Gastrocnemius medialis (tissue), 4 donors: ENCODE data around the gene NUDCD3. TPM values are rescaled to one million over a fixed set of nuclear protein-coding genes. Genes with fewer than 3 reads are reported as not detected.
A peak's percentile ranks its signal among the peaks of the same experiment; 100 is the strongest.

Source experiments
- ATAC-seq, 2 donors: fragments of 150-250 bp; one replicate each; pipeline ENCODE4 v1.9.1; 2016
- DNase-seq, 2 donors: peaks; one replicate each; pipeline ENCODE4 v3.0.0-alpha.2; 2019
- H3K27ac ChIP-seq, 4 donors: fragments of 200-600 bp; sonication (generic); 1 replicate in 1 of 4; 2 replicates in 3 of 4; pipeline ENCODE4 v1.5.1; 2016 to 2018; ENCODE audit warnings: mild to moderate bottlenecking in 2 of 4, moderate library complexity in 1 of 4
- H3K27me3 ChIP-seq, 3 donors: fragments of 200-600 bp; sonication (generic) in 2 of 3; 1 replicate in 1 of 3; 2 replicates in 2 of 3; pipeline versions ENCODE4 v1.5.1 to v1.6.0; 2016 to 2019; ENCODE audit warnings: mild to moderate bottlenecking in 1 of 3, moderate library complexity in 1 of 3
- H3K36me3 ChIP-seq, 2 donors: fragments of 200-600 bp; sonication (generic) in 1 of 2; one replicate each; pipeline ENCODE4 v1.5.1; 2017 to 2018
- H3K4me1 ChIP-seq, 2 donors: fragments of 200-600 bp; sonication (generic) in 1 of 2; one replicate each; pipeline ENCODE4 v1.5.1; 2016 to 2017; ENCODE audit warnings: mild to moderate bottlenecking in 2 of 2
- H3K4me3 ChIP-seq, 4 donors: fragments of 200-600 bp; sonication (generic) in 3 of 4; 1 replicate in 1 of 4; 2 replicates in 3 of 4; pipeline ENCODE4 v1.5.1; 2016 to 2019; ENCODE audit warnings: mild to moderate bottlenecking in 2 of 4
- H3K9me3 ChIP-seq, 3 donors: fragments of 200-600 bp; sonication (generic) in 2 of 3; 1 replicate in 1 of 3; 2 replicates in 2 of 3; pipeline ENCODE4 v1.5.1; 2016 to 2019
- POLR2A ChIP-seq, 2 donors: fragments of 450-650 bp; IDR thresholded peaks; one replicate each; pipeline ENCODE4 v1.6.1; 2017; ENCODE audit warnings: antibody characterized with exemption in 2 of 2, mild to moderate bottlenecking in 2 of 2, moderate library complexity in 2 of 2
- in situ Hi-C, 4 donors: fragments of 200-750 bp; cut with MboI; loops; one replicate each; pipeline versions ENCODE4 v1.15.0 to v1.8.0; 2017; ENCODE audit warnings: low sequenced_read_pairs in 4 of 4
- intact Hi-C: fragments of 100-400 bp; cut with DNase I; formaldehyde crosslinking; loops from one replicate; pipeline ENCODE4 v1.15.1; 2023; ENCODE audit warnings: low total_unique reads
- total RNA-seq, 4 donors: library from RNA; depleted of rRNA; stranded (reverse); fragments of >200 nt; gene quantifications; one replicate each; pipeline versions ENCODE4 v1.1.0 to v1.2.3, GENCODE V29; 2016
- TF ChIP-seq, protein P1 (sequence below), 5 experiments: fragments of 450-650 bp in 3 of 5; fragments of 200-600 bp in 2 of 5; sonication (generic) in 2 of 5; IDR thresholded peaks in 4 of 5; conservative IDR thresholded peaks in 1 of 5; 1 replicate in 4 of 5; 2 replicates in 1 of 5; pipeline ENCODE4 v1.5.1; 2016 to 2019; ENCODE audit warnings: antibody characterized with exemption in 5 of 5, mild to moderate bottlenecking in 3 of 5, moderate library complexity in 3 of 5

The NUDCD3 gene
- total RNA-seq, 4 donors from 2014 or later: 76.2 to 93.4 (median 77.0) TPM

DNA sequence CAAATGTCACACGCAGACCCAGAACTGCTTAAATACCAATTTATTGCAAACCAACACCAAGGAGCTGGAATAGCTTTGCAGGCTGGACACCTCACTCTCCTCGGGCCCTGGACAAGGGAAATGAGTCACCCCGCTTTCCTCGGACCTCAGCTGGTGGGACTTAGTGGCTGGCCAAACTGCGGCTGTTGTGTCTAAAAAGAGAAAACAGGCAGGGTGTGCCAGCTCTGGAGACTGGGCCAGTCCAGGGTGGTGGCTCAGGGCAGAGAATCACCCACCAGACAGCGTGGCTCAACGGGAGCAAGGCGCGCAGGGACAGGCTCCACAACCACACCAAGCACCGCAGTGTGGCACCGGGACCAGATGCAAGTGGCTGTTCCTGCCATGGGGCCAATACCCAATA is 106.9 kb downstream of the NUDCD3 start:
- peak; percentile 35 to 55 for ATAC-seq

DNA sequence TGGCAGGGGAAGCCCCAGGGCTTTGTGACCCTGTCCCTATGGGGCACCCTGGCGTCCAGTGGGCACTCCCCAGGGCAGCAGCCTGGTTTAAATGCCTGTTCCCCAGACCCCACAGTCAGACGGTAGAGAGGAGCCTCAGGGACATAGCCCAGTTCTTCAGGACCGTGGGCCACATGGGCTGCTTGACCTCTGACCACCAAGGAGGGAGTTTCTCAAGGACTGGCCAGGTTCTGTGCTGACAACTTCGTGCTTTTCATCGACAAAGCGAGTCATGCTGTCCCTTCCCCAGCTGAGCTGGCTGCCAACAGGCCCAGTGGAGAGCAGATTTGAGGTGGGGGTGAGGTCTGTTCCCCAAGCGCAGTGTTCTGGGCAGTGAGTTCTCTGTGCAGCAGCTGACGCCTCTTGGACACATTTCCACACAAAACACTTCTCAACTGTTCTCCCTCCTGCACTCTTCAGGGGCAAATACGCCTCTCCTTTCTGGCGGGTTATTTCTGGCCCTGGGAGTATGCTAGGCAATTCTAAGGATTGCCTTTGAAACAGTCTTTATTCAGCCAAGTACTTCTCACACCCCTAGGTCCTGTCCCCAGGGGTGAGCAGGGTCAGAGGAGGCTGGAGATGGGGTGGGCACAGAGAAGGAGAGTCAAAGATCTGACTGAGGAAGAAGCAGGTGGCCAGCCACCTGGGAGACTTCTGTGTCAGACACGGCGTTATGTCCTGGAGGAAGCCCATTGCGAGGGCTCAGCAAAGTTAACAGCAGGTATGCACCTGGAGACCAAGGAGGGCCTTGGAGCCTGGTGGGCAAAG is 107.8 kb downstream of the NUDCD3 start:
- peak in 1 of 2 donors; percentile 31 for ATAC-seq
- Histone ChIP-seq H3K4me1 (peaks cover 23 to 45% of the 10 kb centered on the region in 2 donors), H3K4me3 (no peak overlapping the region), H3K36me3 (peaks cover 0 to 3% of the 10 kb centered on the region in 2 donors), H3K27ac (peak overlapping the region; percentile 24 to 70 (median 43)), H3K27me3 (no peaks in the 10 kb centered on the region), H3K9me3 (no peaks in the 10 kb centered on the region)
- TF ChIP-seq, protein P1, sequence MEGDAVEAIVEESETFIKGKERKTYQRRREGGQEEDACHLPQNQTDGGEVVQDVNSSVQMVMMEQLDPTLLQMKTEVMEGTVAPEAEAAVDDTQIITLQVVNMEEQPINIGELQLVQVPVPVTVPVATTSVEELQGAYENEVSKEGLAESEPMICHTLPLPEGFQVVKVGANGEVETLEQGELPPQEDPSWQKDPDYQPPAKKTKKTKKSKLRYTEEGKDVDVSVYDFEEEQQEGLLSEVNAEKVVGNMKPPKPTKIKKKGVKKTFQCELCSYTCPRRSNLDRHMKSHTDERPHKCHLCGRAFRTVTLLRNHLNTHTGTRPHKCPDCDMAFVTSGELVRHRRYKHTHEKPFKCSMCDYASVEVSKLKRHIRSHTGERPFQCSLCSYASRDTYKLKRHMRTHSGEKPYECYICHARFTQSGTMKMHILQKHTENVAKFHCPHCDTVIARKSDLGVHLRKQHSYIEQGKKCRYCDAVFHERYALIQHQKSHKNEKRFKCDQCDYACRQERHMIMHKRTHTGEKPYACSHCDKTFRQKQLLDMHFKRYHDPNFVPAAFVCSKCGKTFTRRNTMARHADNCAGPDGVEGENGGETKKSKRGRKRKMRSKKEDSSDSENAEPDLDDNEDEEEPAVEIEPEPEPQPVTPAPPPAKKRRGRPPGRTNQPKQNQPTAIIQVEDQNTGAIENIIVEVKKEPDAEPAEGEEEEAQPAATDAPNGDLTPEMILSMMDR (IDR thresholded peaks at IDR 0.05 in 4 of 5, conservative IDR thresholded peaks at IDR 0.05 in 1 of 5): no peak
- TF ChIP-seq POLR2A (IDR thresholded peaks at IDR 0.05): no peak
- no peak for DNase-seq
- intact Hi-C loops (no loop called here), in situ Hi-C loops (no loop called here)

More for the DNA sequence above, 106.9 kb downstream of the NUDCD3 start:
- peak in 1 of 2 donors; percentile 55 for DNase-seq
- Histone ChIP-seq H3K36me3 (peaks cover 0 to 9% of the 10 kb centered on the region in 2 donors), H3K27ac (peak overlapping the region in 3 of 4 donors; percentile 31 to 70 (median 55)), H3K9me3 (no peaks in the 10 kb centered on the region), H3K4me1 (peaks cover 23 to 45% of the 10 kb centered on the region in 2 donors), H3K27me3 (no peaks in the 10 kb centered on the region), H3K4me3 (no peak overlapping the region)
- TF ChIP-seq, protein P1 (IDR thresholded peaks at IDR 0.05 in 4 of 5, conservative IDR thresholded peaks at IDR 0.05 in 1 of 5): no peak
- intact Hi-C loops: no loop called here
- in situ Hi-C loops: no loop called here

DNA sequence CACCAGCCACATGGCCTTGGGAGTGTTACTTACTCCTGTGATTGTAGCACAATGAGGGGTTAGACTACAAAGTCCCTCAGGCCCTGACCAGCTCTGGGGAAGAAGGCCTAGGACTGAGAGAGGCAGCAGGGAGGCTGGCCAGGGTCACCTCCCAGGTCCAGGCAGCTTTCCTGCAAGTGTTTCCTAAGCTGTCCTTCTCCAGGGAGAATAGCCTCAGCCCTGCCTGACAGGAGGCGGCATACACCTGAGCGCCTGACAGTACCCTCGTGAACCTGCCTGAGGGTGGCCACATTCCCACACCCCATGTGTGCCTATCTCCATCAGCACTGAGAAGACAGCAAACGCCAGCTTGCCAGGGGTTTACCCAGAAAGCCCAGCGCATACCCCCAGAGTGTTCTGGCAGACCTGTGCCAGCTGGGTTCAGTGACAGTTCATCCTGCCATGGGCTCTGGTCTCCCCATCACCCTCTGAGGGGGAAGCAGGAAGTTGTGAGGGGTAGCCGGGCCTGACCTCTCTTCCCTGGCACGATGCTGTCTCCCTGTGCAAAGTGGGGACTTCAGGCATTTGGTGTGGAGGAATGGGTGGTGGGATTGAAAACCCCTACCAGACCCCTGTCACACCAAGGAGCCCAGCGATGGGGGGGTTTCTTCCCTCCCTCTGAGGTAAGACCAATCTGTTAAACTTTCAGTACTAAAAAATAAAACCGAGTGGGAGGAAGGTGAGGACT is 108.8 kb downstream of the NUDCD3 start:
- Histone ChIP-seq H3K4me3 (no peak overlapping the region), H3K27ac (no peak overlapping the region), H3K27me3 (no peaks in the 10 kb centered on the region), H3K9me3 (no peaks in the 10 kb centered on the region), H3K36me3 (no peaks in the 10 kb centered on the region), H3K4me1 (peaks cover 23 to 45% of the 10 kb centered on the region in 2 donors)
- in situ Hi-C loops (no loop called here), intact Hi-C loops (no loop called here)
- TF ChIP-seq, protein P1 (IDR thresholded peaks at IDR 0.05 in 4 of 5, conservative IDR thresholded peaks at IDR 0.05 in 1 of 5): no peak
- TF ChIP-seq POLR2A (IDR thresholded peaks at IDR 0.05): no peak
- DNase-seq (no peak), ATAC-seq (no peak)

DNA sequence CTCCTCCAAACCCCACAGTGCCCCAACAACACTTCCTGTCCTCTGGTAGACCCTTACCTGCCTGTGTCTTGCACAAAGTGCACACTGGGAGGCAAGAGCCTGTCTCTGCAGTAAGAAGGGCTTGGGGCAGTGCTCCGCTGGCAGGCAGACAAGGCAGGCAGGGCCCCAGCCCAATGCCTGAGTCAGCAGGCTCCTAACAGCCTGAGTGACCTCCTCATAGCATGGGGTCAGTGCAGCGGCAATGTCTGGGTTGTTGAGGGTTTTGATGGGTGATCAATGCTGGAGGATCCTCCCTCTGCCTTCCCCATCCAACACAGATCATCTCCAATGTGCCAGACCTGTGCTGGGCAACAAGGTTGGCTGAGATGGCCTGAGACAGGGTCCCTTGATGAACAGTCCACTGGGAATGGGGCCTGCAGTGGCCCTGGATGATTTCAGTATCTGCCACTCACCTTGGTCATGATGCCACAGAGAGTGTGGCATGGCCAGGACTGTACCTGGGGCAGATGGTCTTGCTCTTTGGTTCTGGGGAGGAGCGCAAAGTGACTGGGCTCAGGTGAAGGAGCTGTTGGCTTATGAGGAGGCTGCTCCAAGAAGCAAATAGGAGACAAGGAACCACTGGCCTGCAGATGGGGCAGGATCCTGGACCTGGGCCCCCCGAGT is 109.5 kb downstream of the NUDCD3 start:
- Histone ChIP-seq H3K36me3 (no peaks in the 10 kb centered on the region), H3K27me3 (no peaks in the 10 kb centered on the region), H3K9me3 (no peaks in the 10 kb centered on the region), H3K4me3 (no peak overlapping the region), H3K4me1 (peaks cover 23 to 45% of the 10 kb centered on the region in 2 donors), H3K27ac (no peak overlapping the region)
- in situ Hi-C loops (no loop called here), intact Hi-C loops (no loop called here)
- TF ChIP-seq, protein P1 (IDR thresholded peaks at IDR 0.05 in 4 of 5, conservative IDR thresholded peaks at IDR 0.05 in 1 of 5): no peak
- TF ChIP-seq POLR2A (IDR thresholded peaks at IDR 0.05): no peak
- DNase-seq: no peak
- ATAC-seq: peak in 1 of 2 donors; percentile 32
